HG03025 (cell line): ENCODE data around the gene CTNNA3.
"Not testable (repeated sequence)": the region's sequence is repeated elsewhere in the genome, so short reads cannot be mapped to it uniquely, and the experiment has no call there.

Experiments used
- ATAC-seq: cut with Tn5 transposase; IDR thresholded peaks from one replicate; pipeline ENCODE4 v1.9.1; 2021; ENCODE audit warnings: mild to moderate bottlenecking, moderate library complexity; ENCODE audit not compliant: unreplicated experiment, low FRiP score

The CTNNA3 gene

DNA sequence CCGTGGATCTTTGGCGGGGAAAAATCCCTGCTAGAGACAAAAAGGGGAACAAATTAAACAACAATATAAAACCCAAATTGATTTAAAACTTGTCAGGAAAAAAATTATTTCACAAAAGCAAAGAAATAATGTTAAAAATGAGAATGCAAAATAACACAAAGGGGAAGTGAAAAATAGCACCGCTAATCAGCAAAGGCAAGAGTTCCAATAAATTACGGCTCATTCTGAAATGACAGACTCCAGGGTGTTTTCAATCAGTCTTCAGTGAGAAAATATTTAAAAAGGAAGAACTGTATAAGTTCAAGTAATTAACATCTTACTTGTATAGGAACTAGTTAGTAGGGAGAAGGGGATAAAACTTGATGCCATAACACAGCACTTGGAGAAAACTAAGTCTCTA is 433.3 kb downstream of the CTNNA3 start:
- ATAC-seq, result no peak

DNA sequence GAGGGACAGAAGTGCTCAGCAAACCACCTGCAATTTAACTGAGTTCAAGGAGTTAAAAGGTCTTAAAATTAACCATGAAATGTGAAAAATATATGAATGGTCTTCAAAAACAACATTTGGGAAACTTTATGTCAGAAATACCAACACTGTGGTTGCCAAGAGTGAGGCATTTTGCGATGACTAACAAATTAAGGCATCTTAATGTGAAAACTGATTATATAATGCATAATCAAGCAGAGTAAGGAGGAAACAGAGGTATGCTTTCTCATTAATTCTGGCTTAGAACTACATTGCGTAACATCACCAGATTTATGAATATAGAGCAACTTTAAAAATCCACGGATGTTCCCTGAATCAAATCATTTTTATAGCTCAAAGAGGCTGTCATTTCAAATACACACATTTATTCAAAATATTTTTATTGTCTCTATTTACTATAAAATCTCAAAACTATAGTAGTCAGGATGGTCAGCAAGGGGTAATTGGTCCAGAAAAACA is 434.6 kb downstream of the CTNNA3 start:
- ATAC-seq, result no peak

DNA sequence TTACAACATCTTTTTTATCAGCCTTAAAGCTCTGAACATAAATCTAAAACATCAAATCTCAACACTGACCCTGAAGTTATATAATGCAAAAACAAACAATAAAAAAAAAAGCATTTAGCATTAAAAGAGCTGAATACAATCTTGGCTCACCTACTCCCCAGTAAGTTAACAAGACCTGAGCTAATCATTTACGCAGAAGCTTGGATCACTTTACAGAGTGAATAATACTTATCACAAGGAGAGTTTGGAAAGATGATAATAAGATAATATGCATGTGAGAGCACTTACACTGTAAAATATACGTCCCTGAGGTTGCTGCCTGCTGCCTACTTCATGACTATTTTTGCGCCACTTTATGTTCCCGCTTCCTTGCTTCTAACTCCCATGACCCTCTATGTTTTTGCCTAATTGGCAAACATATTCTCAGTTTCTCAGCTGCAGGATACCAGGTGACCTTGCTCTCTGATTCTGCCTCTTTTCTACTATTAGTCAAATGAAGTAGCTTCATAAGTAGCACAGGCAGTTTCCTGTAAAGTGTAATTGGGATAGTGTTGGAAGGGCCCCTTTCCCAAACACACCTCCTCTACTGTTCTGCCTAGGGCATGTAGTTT is 436.6 kb downstream of the CTNNA3 start:
- no peak for ATAC-seq

GRCh38 chr10:67257427-67258144 is 438.4 kb downstream of the CTNNA3 start:
- ATAC-seq, result no peak

DNA sequence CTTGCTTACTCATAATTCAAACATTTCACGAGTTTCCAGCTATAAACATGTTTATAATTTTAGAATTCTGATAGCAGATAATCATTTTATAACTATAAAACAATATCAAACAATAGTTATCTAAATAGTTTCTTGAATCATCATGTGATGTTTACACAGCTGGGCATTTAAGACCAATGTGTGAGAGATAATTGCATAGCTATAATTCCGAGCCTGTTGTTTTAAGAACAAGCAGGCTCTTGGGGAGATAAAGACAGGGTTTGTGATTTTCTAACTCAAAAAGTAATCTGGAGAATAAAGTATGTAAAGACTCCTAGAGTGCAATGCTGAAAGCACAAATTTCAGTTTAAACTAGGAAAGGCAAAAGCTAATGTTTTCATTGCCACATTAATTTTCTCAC is 439.0 kb downstream of the CTNNA3 start:
- no peak for ATAC-seq

- ATAC-seq, result no peak
Observed at GRCh38 chr10:67250686-67251085, 445.3 kb downstream of the CTNNA3 start.

DNA sequence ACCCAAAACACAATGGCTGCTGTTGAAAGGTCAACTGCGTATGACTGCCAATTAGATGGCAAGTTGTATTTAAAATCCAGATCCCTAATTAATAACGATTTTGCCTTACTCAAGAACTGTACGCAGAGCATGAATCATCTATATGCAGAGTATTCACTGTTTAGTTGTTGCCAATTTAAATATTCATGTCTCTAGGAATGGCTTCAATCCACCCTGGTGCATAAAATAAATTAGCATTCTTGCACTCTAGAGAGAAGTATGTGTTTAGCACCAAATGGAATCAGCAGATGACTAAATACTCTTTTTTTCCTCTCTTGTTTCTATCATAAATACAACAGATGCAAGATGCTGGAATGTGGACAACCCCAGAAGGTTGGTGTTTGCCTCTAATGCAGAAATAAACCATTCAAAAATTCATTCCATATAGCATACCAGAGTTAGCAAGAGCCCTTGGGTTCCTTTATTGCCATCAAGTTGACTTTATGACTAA is 449.9 kb downstream of the CTNNA3 start:
- ATAC-seq, result no peak

- ATAC-seq, result no peak
Observed at GRCh38 chr10:67242528-67242927, 453.5 kb downstream of the CTNNA3 start.

DNA sequence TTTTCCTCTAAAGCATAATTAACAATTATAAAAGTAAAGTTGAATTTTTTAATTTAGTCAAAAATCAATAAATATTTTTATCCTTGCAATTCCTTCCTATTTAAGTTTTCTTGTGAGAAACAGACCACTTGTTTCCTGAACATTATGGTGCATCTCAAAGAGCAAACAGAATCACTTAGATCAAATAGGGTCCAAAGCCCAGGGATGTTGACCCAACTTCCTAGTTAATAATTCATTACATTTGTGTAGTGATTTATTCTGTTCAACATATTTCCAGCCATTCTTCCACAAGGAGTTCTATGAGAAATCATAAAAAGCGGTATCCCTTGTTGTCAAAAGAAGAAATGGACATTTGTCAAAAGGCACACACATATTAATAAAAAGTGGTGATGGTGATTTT is 454.5 kb downstream of the CTNNA3 start:
- no peak for ATAC-seq

DNA sequence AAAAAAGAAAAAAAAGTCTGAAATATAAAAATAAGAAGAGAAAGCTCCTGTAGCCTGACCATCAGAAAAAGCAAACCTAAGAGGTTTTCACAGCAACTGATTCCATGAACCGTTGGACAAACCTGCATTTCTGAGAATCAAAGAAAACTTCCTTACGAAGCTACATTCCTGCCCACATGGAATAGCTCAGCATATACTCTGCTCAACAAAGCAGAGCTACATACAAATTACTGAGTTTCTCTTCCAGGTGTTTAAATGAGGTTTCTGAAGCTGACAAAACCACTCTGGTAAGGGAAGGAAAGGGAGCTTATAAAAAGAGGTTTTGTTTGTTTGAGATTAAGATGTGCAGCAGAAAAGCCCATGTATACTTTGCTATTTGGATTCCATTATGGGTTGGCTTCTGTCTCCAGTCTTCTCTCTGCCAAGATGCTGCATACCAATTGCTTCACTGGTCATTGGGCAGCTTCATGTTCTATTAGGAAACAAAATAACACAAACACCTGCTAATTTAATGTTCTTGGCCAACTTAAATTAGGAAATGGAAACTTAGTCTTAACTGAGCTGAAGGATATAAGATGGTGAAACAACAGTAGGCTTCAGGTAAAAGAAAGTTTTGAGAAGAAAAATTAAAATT is 456.0 kb downstream of the CTNNA3 start:
- ATAC-seq, result no peak

- not testable (repeated sequence) for ATAC-seq
Observed at GRCh38 chr10:67230680-67231500, 465.1 kb downstream of the CTNNA3 start.

DNA sequence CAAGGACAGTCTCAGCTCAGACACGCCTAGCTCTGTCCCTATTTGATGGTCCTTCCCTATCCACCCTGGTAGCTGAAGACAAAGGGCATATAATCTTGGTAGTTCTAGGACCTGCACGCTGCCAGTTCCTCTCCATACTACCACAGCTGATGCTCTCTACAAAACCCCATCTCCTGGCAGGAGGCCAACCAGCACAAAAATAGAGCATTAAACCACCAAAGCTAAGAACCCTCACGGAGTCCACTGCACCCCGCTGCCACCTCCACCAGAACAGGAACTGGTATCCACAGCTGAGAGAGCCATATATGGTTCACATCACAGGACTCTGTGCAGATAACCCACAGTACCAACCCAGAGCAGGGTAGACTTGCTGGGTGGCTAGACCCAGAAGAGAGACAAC is 470.8 kb downstream of the CTNNA3 start:
- ATAC-seq, result no peak

- ATAC-seq, result no peak
Observed at GRCh38 chr10:67224553-67224952, 471.4 kb downstream of the CTNNA3 start.

DNA sequence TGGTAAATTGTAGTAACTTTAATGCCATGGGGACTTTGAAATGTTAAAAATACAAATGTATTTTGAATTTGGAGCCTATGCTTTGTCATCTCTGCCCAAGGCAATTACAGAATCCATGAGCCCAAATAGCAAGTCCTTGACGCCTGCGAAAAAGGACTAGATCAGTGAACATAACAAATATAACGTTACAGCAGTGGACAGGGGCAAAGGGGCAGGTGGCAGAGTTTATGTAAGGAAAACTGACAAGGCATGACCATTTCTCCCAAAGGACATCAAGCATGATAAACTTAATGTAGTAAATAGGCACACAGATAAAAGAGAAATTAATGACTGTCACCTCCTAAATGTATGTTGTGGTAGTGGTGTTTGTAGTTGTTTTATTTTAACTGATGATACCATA is 473.1 kb downstream of the CTNNA3 start:
- no peak for ATAC-seq

DNA sequence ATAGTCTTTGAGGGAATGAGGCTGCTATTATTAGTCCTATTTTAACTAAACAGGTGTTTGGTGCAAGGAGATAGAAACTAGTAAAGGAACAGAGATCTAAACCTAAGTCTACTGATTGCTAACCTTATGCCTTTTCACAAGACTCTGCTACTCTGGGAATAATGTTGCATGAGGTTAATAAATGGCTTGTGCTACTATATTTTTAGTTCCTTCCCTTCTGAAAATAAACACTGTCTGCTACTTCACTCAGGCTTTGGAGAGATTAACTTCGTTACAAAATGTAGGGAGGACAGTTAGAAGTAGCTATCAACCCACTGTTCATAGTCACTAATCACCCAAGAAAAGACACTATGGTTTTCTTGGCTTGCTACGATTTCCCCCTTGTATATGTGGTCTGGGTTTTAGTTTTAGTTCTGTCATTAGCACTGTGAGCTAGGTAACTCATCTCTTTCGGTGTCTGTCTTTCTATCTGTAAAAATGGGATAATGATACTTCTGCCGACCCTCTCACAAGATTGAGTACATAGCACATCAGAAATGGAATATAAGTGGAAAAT is 474.0 kb downstream of the CTNNA3 start:
- no peak for ATAC-seq

DNA sequence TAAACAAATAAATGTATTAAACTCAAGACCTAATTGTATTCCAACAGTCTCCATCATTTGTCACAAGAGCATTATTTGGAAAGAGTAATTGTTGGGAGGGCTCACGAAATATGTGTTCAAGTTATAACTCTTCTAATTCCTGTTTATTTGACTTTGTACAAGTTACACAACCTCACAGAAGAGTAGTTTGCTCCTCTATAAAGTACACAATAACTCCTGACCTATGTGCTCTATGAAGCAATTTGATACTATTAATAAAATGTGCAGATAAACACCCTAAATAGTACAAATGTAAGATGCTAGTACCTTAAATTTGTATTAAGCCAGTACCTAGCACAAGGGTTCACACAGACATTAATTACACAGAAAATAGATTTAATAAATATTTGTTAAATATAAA is 484.3 kb downstream of the CTNNA3 start:
- no peak for ATAC-seq

GRCh38 chr10:67207923-67208322 is 488.1 kb downstream of the CTNNA3 start:
- not testable (repeated sequence) for ATAC-seq

DNA sequence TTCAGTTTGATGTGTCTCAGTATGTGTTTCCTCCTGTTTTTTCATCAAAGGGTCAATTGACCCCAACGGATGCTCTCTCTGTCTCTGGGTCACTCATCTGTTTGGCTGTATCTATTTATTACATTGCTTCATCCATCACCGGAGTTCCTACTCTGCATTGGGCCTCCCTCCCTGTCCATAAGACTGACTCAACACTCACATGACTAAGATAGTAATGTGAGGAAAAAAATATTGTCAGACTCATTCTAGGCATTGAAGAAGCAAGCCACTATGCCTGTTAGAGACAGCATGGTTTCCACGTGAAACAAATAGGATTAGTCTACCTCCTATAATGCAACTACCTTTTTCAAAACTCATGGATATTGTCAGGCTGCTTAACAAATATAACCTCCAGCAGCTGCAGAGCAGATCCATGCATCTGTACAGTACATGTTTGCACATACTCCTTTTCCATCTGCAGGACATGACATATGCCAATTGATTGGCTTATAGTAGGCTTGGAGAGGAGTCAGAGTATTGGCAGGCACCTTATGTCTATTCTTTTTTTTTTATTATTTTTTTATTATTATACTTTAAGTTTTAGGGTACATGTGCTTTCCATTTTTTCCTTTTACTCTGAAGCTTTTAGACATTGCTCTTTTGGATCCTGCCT is 495.0 kb downstream of the CTNNA3 start:
- ATAC-seq, result no peak

DNA sequence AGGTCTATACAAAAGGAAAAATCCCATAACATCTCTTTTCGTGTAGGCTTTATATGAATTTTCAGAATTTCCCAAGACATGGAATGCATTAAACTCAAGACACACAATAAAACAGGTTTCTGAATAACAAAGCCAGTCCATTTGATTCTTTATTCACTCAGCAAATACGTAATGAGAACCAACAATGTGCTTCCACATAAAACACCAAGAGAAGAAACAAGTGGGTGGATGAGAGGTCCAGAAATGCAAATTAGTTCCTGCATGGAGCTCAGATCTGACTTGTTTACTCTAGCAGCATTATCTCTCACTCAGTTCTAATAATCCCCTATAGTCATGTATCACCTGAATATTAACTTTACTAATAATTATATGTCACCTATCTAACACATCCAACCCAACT is 520.6 kb downstream of the CTNNA3 start:
- ATAC-seq, result no peak

DNA sequence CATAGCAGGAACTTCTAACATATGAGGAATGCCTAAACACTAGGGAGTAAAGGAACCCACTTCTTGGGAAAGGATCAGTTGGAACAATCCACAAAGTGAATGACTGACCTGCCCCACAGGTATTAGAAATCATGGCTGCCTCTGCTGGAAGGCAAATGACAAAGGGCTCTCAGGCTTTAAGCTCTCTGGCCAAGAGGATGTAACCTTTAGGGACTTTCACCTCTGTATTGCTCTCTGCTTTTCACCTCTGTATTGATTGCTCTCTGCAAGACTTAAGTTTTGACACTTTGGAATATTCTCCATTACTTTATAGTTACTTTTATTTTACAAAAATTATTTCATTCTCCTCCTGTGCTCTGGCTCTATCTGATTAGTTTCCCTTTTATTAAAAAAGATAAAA is 522.2 kb downstream of the CTNNA3 start:
- ATAC-seq, result no peak
